Osteocyte (in vitro differentiated cells): ENCODE data around the gene MAP3K14. TPM values are rescaled to one million over a fixed set of nuclear protein-coding genes. Genes with fewer than 3 reads are reported as not detected.

Source experiments
- DNase-seq: peaks from one replicate; pipeline ENCODE4 v3.0.0; 2021; ENCODE audit warnings: mixed read lengths; ENCODE audit not compliant: unreplicated experiment; ENCODE audit errors: extremely low spot score
- H3K27ac Mint-ChIP-seq: one replicate; pipeline ENCODE4 v1.8.0; 2021; ENCODE audit warnings: mild to moderate bottlenecking, mixed read lengths; ENCODE audit not compliant: unreplicated experiment
- H3K27me3 Mint-ChIP-seq: one replicate; pipeline ENCODE4 v1.8.0; 2021; ENCODE audit warnings: mixed read lengths; ENCODE audit not compliant: unreplicated experiment
- H3K36me3 Mint-ChIP-seq: one replicate; pipeline ENCODE4 v1.8.0; 2021; ENCODE audit warnings: mixed read lengths; ENCODE audit not compliant: unreplicated experiment
- H3K4me1 Mint-ChIP-seq: one replicate; pipeline ENCODE4 v1.8.0; 2021; ENCODE audit warnings: mixed read lengths; ENCODE audit not compliant: unreplicated experiment
- H3K4me3 Mint-ChIP-seq: one replicate; pipeline ENCODE4 v1.8.0; 2021; ENCODE audit warnings: mild to moderate bottlenecking, moderate library complexity, mixed read lengths; ENCODE audit not compliant: unreplicated experiment
- H3K9me3 Mint-ChIP-seq: one replicate; pipeline ENCODE4 v1.8.0; 2021; ENCODE audit warnings: mixed read lengths; ENCODE audit not compliant: unreplicated experiment
- total RNA-seq: library from RNA; stranded (reverse); gene quantifications from 2 replicates; pipeline ENCODE4 v1.2.1, GENCODE V29; 2021
- TF ChIP-seq, protein P1 (sequence below): fragments of 200-600 bp; sonication (generic); IDR thresholded peaks from 2 replicates; pipeline ENCODE4 v1.5.0; 2021; ENCODE audit warnings: antibody characterized with exemption, mild to moderate bottlenecking, moderate library complexity

MAP3K14 gene
- total RNA-seq, 1 donor from 2014 or later: 13.2 TPM

DNA sequence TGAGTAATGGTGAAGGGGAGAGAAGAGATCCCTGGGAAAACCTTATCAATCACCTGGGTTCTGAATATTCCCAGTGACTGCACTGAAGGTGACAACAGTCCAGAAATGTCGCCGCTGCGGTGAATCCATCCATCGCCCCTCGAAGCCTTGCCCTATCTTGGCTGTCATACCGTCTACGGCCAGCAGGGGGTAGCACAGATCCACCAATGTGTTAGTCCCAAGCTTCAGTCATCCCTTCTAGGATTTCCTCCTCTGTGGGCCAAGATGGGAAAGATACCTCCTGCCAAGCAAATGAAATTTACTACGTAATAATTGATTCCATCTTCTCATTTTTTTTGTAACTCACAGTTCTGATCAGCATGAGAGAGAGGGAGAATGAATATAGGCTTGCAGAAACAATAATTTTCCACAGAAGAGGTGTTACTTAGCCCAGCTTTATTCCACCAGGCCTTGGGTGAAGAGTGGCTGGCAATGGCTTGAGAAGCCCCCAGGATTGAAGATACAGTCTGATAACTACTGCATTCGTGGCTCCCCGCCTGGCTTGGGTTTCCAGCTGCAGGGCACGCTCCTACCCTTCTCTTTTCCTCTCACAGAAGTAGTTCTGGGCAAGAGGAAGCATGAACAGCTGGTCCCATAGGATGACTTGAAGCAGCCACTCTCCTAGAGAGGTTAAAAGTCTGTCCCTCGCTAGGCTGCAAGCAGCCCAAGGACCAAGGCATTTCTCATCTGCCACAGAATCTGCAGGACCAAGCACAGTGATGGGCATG is 97.7 kb downstream of the MAP3K14 start:
- Mint-ChIP-seq H3K27ac (no peak overlapping the region), H3K27me3 (peaks cover 3% of the 10 kb centered on the region), H3K9me3 (no peaks in the 10 kb centered on the region), H3K36me3 (no peaks in the 10 kb centered on the region), H3K4me3 (no peak overlapping the region), H3K4me1 (peaks cover 8% of the 10 kb centered on the region)
- peak; percentile 95 for DNase-seq
- TF ChIP-seq, protein P1, sequence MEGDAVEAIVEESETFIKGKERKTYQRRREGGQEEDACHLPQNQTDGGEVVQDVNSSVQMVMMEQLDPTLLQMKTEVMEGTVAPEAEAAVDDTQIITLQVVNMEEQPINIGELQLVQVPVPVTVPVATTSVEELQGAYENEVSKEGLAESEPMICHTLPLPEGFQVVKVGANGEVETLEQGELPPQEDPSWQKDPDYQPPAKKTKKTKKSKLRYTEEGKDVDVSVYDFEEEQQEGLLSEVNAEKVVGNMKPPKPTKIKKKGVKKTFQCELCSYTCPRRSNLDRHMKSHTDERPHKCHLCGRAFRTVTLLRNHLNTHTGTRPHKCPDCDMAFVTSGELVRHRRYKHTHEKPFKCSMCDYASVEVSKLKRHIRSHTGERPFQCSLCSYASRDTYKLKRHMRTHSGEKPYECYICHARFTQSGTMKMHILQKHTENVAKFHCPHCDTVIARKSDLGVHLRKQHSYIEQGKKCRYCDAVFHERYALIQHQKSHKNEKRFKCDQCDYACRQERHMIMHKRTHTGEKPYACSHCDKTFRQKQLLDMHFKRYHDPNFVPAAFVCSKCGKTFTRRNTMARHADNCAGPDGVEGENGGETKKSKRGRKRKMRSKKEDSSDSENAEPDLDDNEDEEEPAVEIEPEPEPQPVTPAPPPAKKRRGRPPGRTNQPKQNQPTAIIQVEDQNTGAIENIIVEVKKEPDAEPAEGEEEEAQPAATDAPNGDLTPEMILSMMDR: peak; percentile 91

Other genes with a start within 250 kb of the MAP3K14 start
- gene PLCD3, start 184.5 kb downstream of the MAP3K14 start, total RNA-seq: 92.3 and 111 TPM in 2 replicates
- 8.1 and 10.6 TPM in 2 replicates for gene ACBD4, start 181.3 kb downstream of the MAP3K14 start, total RNA-seq
- gene HEXIM1, start 168.5 kb downstream of the MAP3K14 start, total RNA-seq: 42.0 and 44.5 TPM in 2 replicates
- 6.4 and 9.8 TPM in 2 replicates for gene HEXIM2, start 155.1 kb downstream of the MAP3K14 start, total RNA-seq
- 2.0 and 2.8 TPM in 2 replicates for gene FMNL1, start 95.1 kb downstream of the MAP3K14 start, total RNA-seq
- 0.18 TPM in 1 of 2 replicates, not detected in the other for gene SPATA32, start 54.9 kb downstream of the MAP3K14 start, total RNA-seq
- 0.99 and 1.6 TPM in 2 replicates for gene ARHGAP27, start 115.8 kb upstream of the MAP3K14 start, total RNA-seq
- 41.0 and 41.7 TPM in 2 replicates for gene PLEKHM1, start 173.7 kb upstream of the MAP3K14 start, total RNA-seq